Peyer's patch (tissue), 4 donors: ENCODE results near the gene CRY2. TPM values are rescaled to one million over a fixed set of nuclear protein-coding genes. Genes with fewer than 3 reads are reported as not detected.
"Not testable (repeated sequence)": the region's sequence is repeated elsewhere in the genome, so short reads cannot be mapped to it uniquely, and the experiment has no call there.

Experiments
- DNase-seq, 3 donors: peaks; one replicate each; pipeline ENCODE4 v3.0.0-alpha.2; 2017 to 2019
- H3K27ac ChIP-seq, 4 donors: fragments of 200-600 bp; sonication (generic); one replicate each; pipeline ENCODE4 v1.5.1; 2016 to 2019
- H3K27me3 ChIP-seq, 2 donors: fragments of 200-600 bp; sonication (generic); one replicate each; pipeline ENCODE4 v1.5.1; 2019
- H3K36me3 ChIP-seq, 3 donors: fragments of 200-600 bp; sonication (generic); one replicate each; pipeline ENCODE4 v1.5.1; 2016 to 2019
- H3K4me1 ChIP-seq, 4 donors: fragments of 200-600 bp; sonication (generic); one replicate each; pipeline ENCODE4 v1.5.1; 2016 to 2019
- H3K4me3 ChIP-seq, 4 donors: fragments of 200-600 bp; sonication (generic); 1 replicate in 3 of 4; 2 replicates in 1 of 4; pipeline ENCODE4 v1.5.1; 2016 to 2019; ENCODE audit warnings: mild to moderate bottlenecking in 1 of 4
- H3K9me3 ChIP-seq, 4 donors: fragments of 200-600 bp; sonication (generic); one replicate each; pipeline ENCODE4 v1.5.1; 2016 to 2019; ENCODE audit warnings: mild to moderate bottlenecking in 1 of 4
- POLR2A ChIP-seq, 2 donors: fragments of 450-650 bp; IDR thresholded peaks; one replicate each; pipeline ENCODE4 v1.5.1; 2017; ENCODE audit warnings: antibody characterized with exemption in 2 of 2, mild to moderate bottlenecking in 2 of 2, moderate library complexity in 2 of 2
- total RNA-seq, 4 donors: library from RNA; depleted of rRNA; stranded (reverse); fragments of >200 nt; gene quantifications; one replicate each; pipeline ENCODE4 v1.1.0, GENCODE V29; 2016
- TF ChIP-seq, protein P1 (sequence below), 6 experiments: fragments of 450-650 bp in 4 of 6; fragments of 200-600 bp in 2 of 6; sonication (generic) in 1 of 6; IDR thresholded peaks; one replicate each; pipeline ENCODE4 v1.5.1; 2017 to 2019; ENCODE audit warnings: antibody characterized with exemption in 6 of 6, mild to moderate bottlenecking in 3 of 6, moderate library complexity in 1 of 6

Gene CRY2
- total RNA-seq, 4 donors from 2014 or later, result 37.7 to 67.6 (median 66.0) TPM

DNA sequence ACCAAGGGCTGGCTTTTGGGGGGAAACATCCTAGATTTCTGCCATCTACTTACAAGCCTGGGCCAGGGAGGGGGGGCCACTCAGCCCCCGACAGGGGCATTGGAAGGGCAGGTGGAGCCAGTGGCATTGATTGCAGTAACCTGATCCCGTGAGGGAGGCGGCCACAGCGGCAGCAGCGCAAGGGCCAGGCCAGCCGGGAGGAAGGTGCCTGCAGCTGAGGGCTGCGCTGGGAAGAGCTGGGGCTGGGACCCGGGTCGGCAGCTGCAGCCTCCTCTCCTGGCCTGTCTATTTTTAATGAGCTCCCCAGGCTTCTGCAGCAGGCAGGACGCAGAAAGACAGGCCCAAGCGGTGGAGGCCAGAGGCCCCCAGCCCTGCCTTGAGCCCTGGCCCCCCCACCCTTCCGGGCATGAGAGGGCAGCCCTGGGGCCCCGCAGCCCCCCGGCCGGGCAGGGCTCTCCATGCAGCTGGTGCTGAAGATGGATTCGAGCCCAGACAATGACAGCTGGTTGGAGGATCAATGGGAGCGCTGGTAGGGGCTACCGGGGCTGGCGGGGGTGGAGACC, 49.2 kb downstream of the CRY2 start:
- H3K4me1 ChIP-seq, result peaks cover 0 to 19% (median 10%) of the 10 kb centered on the region in 4 donors
- no peak for DNase-seq
- no peaks in the 10 kb centered on the region for H3K9me3 ChIP-seq
- no peaks in the 10 kb centered on the region for H3K27me3 ChIP-seq
- no peak overlapping the region for H3K4me3 ChIP-seq
- no peak for TF ChIP-seq POLR2A (IDR thresholded peaks at IDR 0.05)
- TF ChIP-seq, protein P1, sequence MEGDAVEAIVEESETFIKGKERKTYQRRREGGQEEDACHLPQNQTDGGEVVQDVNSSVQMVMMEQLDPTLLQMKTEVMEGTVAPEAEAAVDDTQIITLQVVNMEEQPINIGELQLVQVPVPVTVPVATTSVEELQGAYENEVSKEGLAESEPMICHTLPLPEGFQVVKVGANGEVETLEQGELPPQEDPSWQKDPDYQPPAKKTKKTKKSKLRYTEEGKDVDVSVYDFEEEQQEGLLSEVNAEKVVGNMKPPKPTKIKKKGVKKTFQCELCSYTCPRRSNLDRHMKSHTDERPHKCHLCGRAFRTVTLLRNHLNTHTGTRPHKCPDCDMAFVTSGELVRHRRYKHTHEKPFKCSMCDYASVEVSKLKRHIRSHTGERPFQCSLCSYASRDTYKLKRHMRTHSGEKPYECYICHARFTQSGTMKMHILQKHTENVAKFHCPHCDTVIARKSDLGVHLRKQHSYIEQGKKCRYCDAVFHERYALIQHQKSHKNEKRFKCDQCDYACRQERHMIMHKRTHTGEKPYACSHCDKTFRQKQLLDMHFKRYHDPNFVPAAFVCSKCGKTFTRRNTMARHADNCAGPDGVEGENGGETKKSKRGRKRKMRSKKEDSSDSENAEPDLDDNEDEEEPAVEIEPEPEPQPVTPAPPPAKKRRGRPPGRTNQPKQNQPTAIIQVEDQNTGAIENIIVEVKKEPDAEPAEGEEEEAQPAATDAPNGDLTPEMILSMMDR (IDR thresholded peaks at IDR 0.05), result no peak
- H3K27ac ChIP-seq, result no peak overlapping the region
- H3K36me3 ChIP-seq, result no peaks in the 10 kb centered on the region

DNA sequence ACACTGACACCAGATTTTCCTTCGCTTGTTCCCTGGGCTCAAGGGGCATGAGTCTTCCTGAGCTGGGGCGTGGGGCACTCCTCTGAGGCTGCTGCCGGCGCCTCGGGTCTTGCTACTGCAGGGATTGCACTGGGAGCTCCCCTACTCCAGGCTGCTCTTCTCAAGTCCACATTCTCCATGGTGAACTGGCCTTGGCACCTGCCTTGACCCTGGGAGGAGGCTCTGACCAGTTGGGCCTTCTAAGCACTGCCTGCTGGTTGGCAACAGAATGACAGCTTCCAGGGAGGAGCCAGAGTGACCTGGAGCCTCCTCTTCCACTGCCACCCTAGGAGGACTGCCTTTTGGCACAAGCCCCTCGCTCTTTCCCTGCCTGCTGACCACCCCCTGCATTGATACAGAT, 50.3 kb downstream of the CRY2 start:
- no peaks in the 10 kb centered on the region for H3K9me3 ChIP-seq
- no peak overlapping the region for H3K4me3 ChIP-seq
- H3K27me3 ChIP-seq, result no peaks in the 10 kb centered on the region
- no peak for DNase-seq
- TF ChIP-seq, protein P1 (IDR thresholded peaks at IDR 0.05), result no peak
- no peak for TF ChIP-seq POLR2A (IDR thresholded peaks at IDR 0.05)
- H3K36me3 ChIP-seq, result no peaks in the 10 kb centered on the region
- peaks cover 0 to 19% (median 10%) of the 10 kb centered on the region in 4 donors for H3K4me1 ChIP-seq
- H3K27ac ChIP-seq, result no peak overlapping the region

DNA sequence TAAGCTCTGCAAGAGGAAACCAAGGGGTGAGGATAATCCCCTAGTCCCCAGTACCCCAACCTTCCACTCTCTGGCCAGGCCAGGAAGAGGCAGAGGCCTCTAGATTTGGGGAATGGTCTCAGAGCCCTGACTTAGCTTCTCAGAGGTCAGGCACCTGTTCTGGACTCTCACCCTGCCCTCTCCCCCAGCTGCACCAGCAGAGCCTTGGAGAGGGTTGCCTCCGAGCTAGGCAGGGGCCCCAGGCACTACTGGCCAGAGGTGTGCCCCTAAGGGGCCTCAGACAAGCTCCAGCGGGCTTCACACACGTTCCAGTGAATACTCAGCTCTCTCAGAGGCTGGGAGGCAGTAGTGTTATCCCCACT, 51.8 kb downstream of the CRY2 start:
- Histone ChIP-seq H3K27ac (no peak overlapping the region), H3K27me3 (no peaks in the 10 kb centered on the region), H3K9me3 (no peaks in the 10 kb centered on the region), H3K36me3 (no peaks in the 10 kb centered on the region), H3K4me1 (peaks cover 0 to 19% (median 10%) of the 10 kb centered on the region in 4 donors), H3K4me3 (peak overlapping the region in 2 of 4 donors; percentile 55 to 60)
- TF ChIP-seq POLR2A (IDR thresholded peaks at IDR 0.05), result no peak
- TF ChIP-seq, protein P1 (IDR thresholded peaks at IDR 0.05), result no peak
- no peak for DNase-seq

DNA sequence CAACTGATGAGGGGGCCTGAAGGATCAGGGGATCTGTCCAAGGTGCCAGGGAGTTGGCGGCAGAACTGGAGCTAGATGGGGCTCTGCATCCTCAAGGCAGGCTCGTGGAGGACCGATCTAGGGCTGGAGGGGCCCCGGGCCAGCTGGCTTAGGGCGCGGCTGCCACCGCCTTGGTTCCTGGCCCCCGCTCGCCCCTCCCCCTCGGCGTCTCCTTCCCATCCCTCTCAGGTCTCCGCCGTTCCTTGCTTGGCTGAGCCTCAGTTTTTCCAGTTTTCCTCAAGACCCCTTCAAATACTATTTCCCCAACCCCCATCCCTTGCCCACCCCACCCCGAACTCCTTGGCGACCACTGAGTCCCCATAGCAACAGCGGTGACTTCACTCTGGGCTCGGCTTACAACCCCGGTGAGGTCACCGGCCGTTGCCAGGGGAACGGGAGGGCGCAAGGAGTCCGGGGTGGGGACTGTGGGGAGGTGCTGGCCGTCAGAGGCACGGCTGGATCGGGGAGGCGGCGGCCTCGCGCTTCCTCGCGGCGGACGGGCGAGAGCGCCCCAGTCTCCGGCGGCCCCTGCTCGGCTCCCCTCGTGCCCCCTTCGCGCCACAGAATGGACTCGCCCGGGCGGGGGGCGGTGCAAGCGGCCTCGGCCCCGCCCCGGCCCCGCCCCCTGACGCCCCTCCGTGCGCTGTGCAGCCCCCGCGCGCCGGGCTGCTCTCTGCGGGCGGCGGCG, 52.3 kb downstream of the CRY2 start:
- DNase-seq, result peak; percentile 47 to 84 (median 76)
- Histone ChIP-seq H3K4me3 (peak overlapping the region; percentile 38 to 64 (median 58)), H3K36me3 (no peaks in the 10 kb centered on the region), H3K27ac (peak overlapping the region in 3 of 4 donors; percentile 31 to 52 (median 41)), H3K9me3 (no peaks in the 10 kb centered on the region), H3K27me3 (no peaks in the 10 kb centered on the region), H3K4me1 (peaks cover 0 to 19% (median 10%) of the 10 kb centered on the region in 4 donors)
- TF ChIP-seq, protein P1 (IDR thresholded peaks at IDR 0.05), result no peak
- no peak for TF ChIP-seq POLR2A (IDR thresholded peaks at IDR 0.05)

DNA sequence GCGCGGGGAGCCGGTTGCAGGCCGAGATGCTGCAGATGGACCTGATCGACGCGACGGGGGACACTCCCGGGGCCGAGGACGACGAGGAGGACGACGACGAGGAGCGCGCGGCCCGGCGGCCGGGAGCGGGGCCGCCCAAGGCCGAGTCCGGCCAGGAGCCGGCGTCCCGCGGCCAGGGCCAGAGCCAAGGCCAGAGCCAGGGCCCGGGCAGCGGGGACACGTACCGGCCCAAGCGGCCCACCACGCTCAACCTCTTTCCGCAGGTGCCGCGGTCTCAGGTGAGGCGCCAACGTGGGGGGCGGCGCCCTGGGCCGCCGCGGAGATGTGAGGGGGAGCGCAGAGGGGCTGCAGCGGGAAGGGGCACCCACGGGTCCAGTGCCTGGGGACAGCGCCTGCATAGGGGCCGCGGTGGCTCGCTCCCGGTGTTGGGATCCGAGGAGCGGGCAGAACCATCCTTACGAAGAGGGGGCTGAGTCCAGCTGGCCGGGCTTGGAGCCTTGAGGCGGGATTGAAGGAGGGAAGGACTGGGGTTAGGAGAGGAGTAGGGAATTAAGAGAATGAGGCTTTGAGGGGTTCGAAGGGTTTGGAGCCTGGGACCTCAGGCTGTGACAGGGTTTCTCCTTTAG, 53.0 kb downstream of the CRY2 start:
- H3K4me1 ChIP-seq, result peaks cover 0 to 23% (median 10%) of the 10 kb centered on the region in 4 donors
- not testable (repeated sequence) for DNase-seq, H3K36me3 ChIP-seq, H3K27me3 ChIP-seq, H3K9me3 ChIP-seq
- peak overlapping the region; percentile 38 to 64 (median 58) for H3K4me3 ChIP-seq
- peak overlapping the region in 1 of 4 donors; percentile 31 for H3K27ac ChIP-seq
